ENCODE results near the gene CNTN4.
A peak's percentile ranks its signal among the peaks of the same experiment; 100 is the strongest.

CNTN4 gene

GRCh38 chr3:2765002-2765579 lies 666.4 kb downstream of the CNTN4 start:
- Histone ChIP-seq H2AFZ (ENCODE audit: low read depth, low read length) (peak overlapping the region; percentile 77), H4K20me1 (ENCODE audit: insufficient read depth, low read length) (no peaks in the 10 kb centered on the region), H3K4me3 (ENCODE audit: low read length) (peak overlapping the region; percentile 59), H3K27ac (ENCODE audit: low read length) (no peak overlapping the region), H3K27me3 (ENCODE audit: low read depth, low read length) (no peaks in the 10 kb centered on the region), H3K9ac (ENCODE audit: low read length) (peak overlapping the region; percentile 10; the same call in 1 of the 2 replicates), H3K79me2 (ENCODE audit: low read length) (no peaks in the 10 kb centered on the region), H3K4me2 (ENCODE audit: low read length) (peak overlapping the region; percentile 73), H3K9me3 (ENCODE audit: insufficient read depth, low read length) (no peaks in the 10 kb centered on the region), H3K36me3 (replicated peaks; ENCODE audit: low read depth, low read length) (no peaks in the 10 kb centered on the region), H3K4me1 (ENCODE audit: low read length) (peaks cover 4% of the 10 kb centered on the region)
- TF ChIP-seq EZH2phosphoT487 (IDR thresholded peaks at IDR 0.05; ENCODE audit: low read depth) (no peak), CTCF (IDR thresholded peaks at IDR 0.05; ENCODE audit: low read depth, low read length) (peak; percentile 84)

GRCh38 chr3:2770451-2770850 lies 671.8 kb downstream of the CNTN4 start:
- no peak overlapping the region for H3K4me3 ChIP-seq (ENCODE audit: low read length)
- TF ChIP-seq CTCF (IDR thresholded peaks at IDR 0.05; ENCODE audit: low read depth, low read length) (no peak), EZH2phosphoT487 (IDR thresholded peaks at IDR 0.05; ENCODE audit: low read depth) (no peak)
- no peaks in the 10 kb centered on the region for H3K9me3 ChIP-seq (ENCODE audit: insufficient read depth, low read length)
- no peak overlapping the region for H2AFZ ChIP-seq (ENCODE audit: low read depth, low read length)
- H3K36me3 ChIP-seq (replicated peaks; ENCODE audit: low read depth, low read length), result no peaks in the 10 kb centered on the region
- H4K20me1 ChIP-seq (ENCODE audit: insufficient read depth, low read length), result no peaks in the 10 kb centered on the region
- H3K4me1 ChIP-seq (ENCODE audit: low read length), result peaks cover 15% of the 10 kb centered on the region
- no peaks in the 10 kb centered on the region for H3K79me2 ChIP-seq (ENCODE audit: low read length)
- no peaks in the 10 kb centered on the region for H3K27me3 ChIP-seq (ENCODE audit: low read depth, low read length)
- no peak overlapping the region for H3K9ac ChIP-seq (ENCODE audit: low read length)
- H3K4me2 ChIP-seq (ENCODE audit: low read length), result no peak overlapping the region
- no peak overlapping the region for H3K27ac ChIP-seq (ENCODE audit: low read length)

GRCh38 chr3:2771193-2771592 lies 672.5 kb downstream of the CNTN4 start:
- no peaks in the 10 kb centered on the region for H3K27me3 ChIP-seq (ENCODE audit: low read depth, low read length)
- H3K27ac ChIP-seq (ENCODE audit: low read length), result no peak overlapping the region
- TF ChIP-seq CTCF (IDR thresholded peaks at IDR 0.05; ENCODE audit: low read depth, low read length) (no peak), EZH2phosphoT487 (IDR thresholded peaks at IDR 0.05; ENCODE audit: low read depth) (no peak)
- no peak overlapping the region for H2AFZ ChIP-seq (ENCODE audit: low read depth, low read length)
- no peaks in the 10 kb centered on the region for H3K9me3 ChIP-seq (ENCODE audit: insufficient read depth, low read length)
- H3K4me2 ChIP-seq (ENCODE audit: low read length), result no peak overlapping the region
- H3K4me3 ChIP-seq (ENCODE audit: low read length), result no peak overlapping the region
- H3K4me1 ChIP-seq (ENCODE audit: low read length), result peaks cover 15% of the 10 kb centered on the region
- no peaks in the 10 kb centered on the region for H3K79me2 ChIP-seq (ENCODE audit: low read length)
- H3K36me3 ChIP-seq (replicated peaks; ENCODE audit: low read depth, low read length), result no peaks in the 10 kb centered on the region
- no peak overlapping the region for H3K9ac ChIP-seq (ENCODE audit: low read length)
- no peaks in the 10 kb centered on the region for H4K20me1 ChIP-seq (ENCODE audit: insufficient read depth, low read length)

GRCh38 chr3:2771741-2772140 lies 673.1 kb downstream of the CNTN4 start:
- no peak overlapping the region for H2AFZ ChIP-seq (ENCODE audit: low read depth, low read length)
- H3K4me3 ChIP-seq (ENCODE audit: low read length), result no peak overlapping the region
- TF ChIP-seq EZH2phosphoT487 (IDR thresholded peaks at IDR 0.05; ENCODE audit: low read depth) (no peak), CTCF (IDR thresholded peaks at IDR 0.05; ENCODE audit: low read depth, low read length) (no peak)
- no peak overlapping the region for H3K4me2 ChIP-seq (ENCODE audit: low read length)
- H3K9ac ChIP-seq (ENCODE audit: low read length), result no peak overlapping the region
- H3K4me1 ChIP-seq (ENCODE audit: low read length), result peaks cover 15% of the 10 kb centered on the region
- no peak overlapping the region for H3K27ac ChIP-seq (ENCODE audit: low read length)
- H4K20me1 ChIP-seq (ENCODE audit: insufficient read depth, low read length), result no peaks in the 10 kb centered on the region
- H3K27me3 ChIP-seq (ENCODE audit: low read depth, low read length), result no peaks in the 10 kb centered on the region
- no peaks in the 10 kb centered on the region for H3K36me3 ChIP-seq (replicated peaks; ENCODE audit: low read depth, low read length)
- H3K79me2 ChIP-seq (ENCODE audit: low read length), result no peaks in the 10 kb centered on the region
- no peaks in the 10 kb centered on the region for H3K9me3 ChIP-seq (ENCODE audit: insufficient read depth, low read length)

All from OCI-LY3 (cell line).